PC-9 (cell line): ENCODE data around the gene FSTL1.

ENCODE experiments used
- CTCF ChIP-seq: fragments of 200-600 bp; sonication (generic); conservative IDR thresholded peaks from 2 replicates; pipeline ENCODE4 v1.6.1; 2017; ENCODE audit warnings: mixed run types, antibody characterized with exemption, mild to moderate bottlenecking, moderate library complexity
- EZH2 ChIP-seq: fragments of 200-600 bp; sonication (generic); IDR thresholded peaks from 2 replicates; pipeline ENCODE4 v1.8.0; 2017; ENCODE audit warnings: antibody characterized with exemption, low read depth

GRCh38 chr3:120404876-120405275 is 45.9 kb downstream of the FSTL1 start:
- TF ChIP-seq CTCF (no peak), EZH2 (no peak)
